Heart left ventricle (tissue), 16 donors: ENCODE data around the gene COPS9. TPM values are rescaled to one million over a fixed set of nuclear protein-coding genes. Genes with fewer than 3 reads are reported as not detected.
A peak's percentile ranks its signal among the peaks of the same experiment; 100 is the strongest.

ENCODE experiments used
- ATAC-seq, 4 donors: fragments of 200-7000 bp; cut with Tn5 transposase; one replicate each; pipeline ENCODE4 v1.9.1; 2020 to 2022; ENCODE audit warnings: moderate library complexity in 4 of 4, mild to moderate bottlenecking in 3 of 4, moderate number of reproducible peaks in 1 of 4
- DNase-seq, 5 donors: peaks; one replicate each; pipeline ENCODE4 v3.0.0-alpha.2; 2020
- H3K27ac ChIP-seq, 12 donors: fragments of 200-600 bp; sonication (generic) in 4 of 12; one replicate each; pipeline versions ENCODE4 v1.5.0 to v1.8.0; 2016 to 2022; ENCODE audit warnings: mild to moderate bottlenecking in 2 of 12
- H3K27me3 ChIP-seq, 9 donors: fragments of 200-600 bp; sonication (generic) in 2 of 9; one replicate each; pipeline versions ENCODE4 v1.5.1 to v1.8.0; 2016 to 2022; ENCODE audit warnings: mild to moderate bottlenecking in 3 of 9
- H3K36me3 ChIP-seq, 9 donors: fragments of 200-600 bp; sonication (generic) in 2 of 9; one replicate each; pipeline versions ENCODE4 v1.5.0 to v1.8.0; 2018 to 2022; ENCODE audit warnings: mild to moderate bottlenecking in 2 of 9
- H3K4me1 ChIP-seq, 12 donors: fragments of 200-600 bp; sonication (generic) in 4 of 12; one replicate each; pipeline versions ENCODE4 v1.5.0 to v1.8.0; 2016 to 2022; ENCODE audit warnings: mild to moderate bottlenecking in 3 of 12
- H3K4me3 ChIP-seq, 12 donors: fragments of 200-600 bp; sonication (generic) in 4 of 12; one replicate each; pipeline versions ENCODE4 v1.5.0 to v1.8.0; 2017 to 2022; ENCODE audit warnings: mild to moderate bottlenecking in 9 of 12, moderate library complexity in 4 of 12
- H3K9me3 ChIP-seq, 12 donors: fragments of 200-600 bp; sonication (generic) in 4 of 12; one replicate each; pipeline versions ENCODE4 v1.5.0 to v1.8.0; 2016 to 2022; ENCODE audit warnings: mild to moderate bottlenecking in 1 of 12
- POLR2A ChIP-seq, 2 donors: fragments of 450-650 bp; IDR thresholded peaks; one replicate each; pipeline ENCODE4 v1.6.1; 2017; ENCODE audit warnings: antibody characterized with exemption in 2 of 2, mild to moderate bottlenecking in 2 of 2, moderate library complexity in 2 of 2
- WGBS, 4 donors: extraction: QIAGEN DNeasy Blood & Tissue Kit in 2 of 4; methylation state at CpG; one replicate each; pipeline versions ENCODE4 v1.1.5 to v1.1.7; 2013 to 2018; 5-methylcytosine and 5-hydroxymethylcytosine counted together
- intact Hi-C, 10 donors: fragments of 100-400 bp; cut with DNase I; formaldehyde crosslinking; loops; one replicate each; pipeline versions ENCODE4 v1.11.1 to v1.14.2; 2022
- polyA plus RNA-seq, 2 donors: library from polyadenylated mRNA; stranded (reverse); fragments of 200-250 nt; gene quantifications; one replicate each; pipeline ENCODE4 v1.2.3, GENCODE V29; 2013
- total RNA-seq, 9 donors: library from RNA; depleted of rRNA in 2 of 9; stranded (reverse); fragments of >200 nt in 2 of 9; fragmentation: NEBNext Ultra II Directional in 3 of 9; extraction: Animal tissue kit (Norgen Biotek cat#: 25700) in 3 of 9; gene quantifications; one replicate each; pipeline versions ENCODE4 v1.1.0 to v1.2.4, GENCODE V29; 2016 to 2023
- TF ChIP-seq, protein P1 (sequence below), 12 donors: fragments of 200-600 bp; sonication (generic) in 4 of 12; IDR thresholded peaks; one replicate each; pipeline versions ENCODE4 v1.5.0 to v1.8.0; 2018 to 2022; ENCODE audit warnings: antibody characterized with exemption in 12 of 12, mild to moderate bottlenecking in 5 of 12
- donor health status: ischemic (EF 13 %, LVEDD 7.1; RV severe dilation, severe dysfunction).
- donor health status: healthy with polysubstance abuse.
- donor health status: DM: no; HTN: yes; CAD: no.
- donor health status: DM: no; HTN: no; CAD: no.
- donor health status: ischemic (EF 25% LVEDD 6.9; RV normal size, moderate dysfunction).
- donor health status: ischemic (EF 25% LVEDD 5.7; RV mildly dilated, moderate dysfunction).
- donor health status: healthy.
- donor health status: DM: yes; HTN: yes; CAD: no.
- donor health status: ischemic (EF 35%, LVEDD 5.7; RV mildly dilated, moderate dysfunction).
- donor health status: nonischemic (EF 11% LVEDD 7.7; RV severe dilation, severe dysfunction).
- donor health status: DM: yes; HTN: yes; CAD: no.
- donor health status: PGD.
- donor health status: ischemic (EF 29% LVEDD 5.4; RV normal size, mild dysfunction).
- donor health status: nonischemic (EF 23%, LVEDD 6.1; RV moderate dilation, normal function).

COPS9 gene
- total and polyA plus RNA-seq, 11 donors, result 130 to 664 (median 178) TPM

DNA sequence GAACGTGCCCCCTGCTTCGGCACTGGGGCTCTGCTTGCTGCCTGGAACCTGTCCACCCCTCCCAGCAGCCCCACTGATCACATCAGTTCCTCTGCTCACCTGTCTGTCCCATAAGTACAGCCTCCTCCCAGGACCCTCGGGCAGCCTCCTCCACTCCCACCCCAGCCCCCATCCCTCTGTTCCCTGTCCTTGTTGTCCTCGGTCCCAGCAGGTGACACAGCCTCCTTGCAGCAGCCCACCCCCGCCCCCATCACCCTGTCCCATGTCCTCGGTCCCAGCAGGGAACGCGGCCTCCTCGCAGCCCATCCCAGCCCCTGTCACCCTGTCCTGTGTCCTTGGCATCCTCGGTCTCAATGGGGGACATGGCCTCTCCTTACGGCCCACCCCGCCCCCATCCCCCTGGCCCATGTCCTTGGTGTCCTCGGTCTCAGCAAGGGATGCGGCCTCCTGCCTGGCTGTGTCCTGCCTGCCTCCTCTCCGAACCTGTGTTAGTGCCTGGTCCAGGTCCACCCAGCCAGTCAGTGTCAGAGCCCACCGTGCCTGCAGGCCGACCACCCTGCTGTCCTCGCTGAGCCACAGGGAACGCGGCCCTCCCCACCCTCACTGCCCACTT lies 8.7 kb upstream of the COPS9 start:
- intact Hi-C loops, result loop anchor here in 5 of 10 donors (5.0 to 10.0 kb wide), 3 partner anchors 210 to 1110 kb away; no protein-coding TSS in a partner anchor
- no peak for ATAC-seq
- H3K4me3 ChIP-seq, result no peak overlapping the region
- TF ChIP-seq POLR2A (IDR thresholded peaks at IDR 0.05), result no peak
- TF ChIP-seq, protein P1, sequence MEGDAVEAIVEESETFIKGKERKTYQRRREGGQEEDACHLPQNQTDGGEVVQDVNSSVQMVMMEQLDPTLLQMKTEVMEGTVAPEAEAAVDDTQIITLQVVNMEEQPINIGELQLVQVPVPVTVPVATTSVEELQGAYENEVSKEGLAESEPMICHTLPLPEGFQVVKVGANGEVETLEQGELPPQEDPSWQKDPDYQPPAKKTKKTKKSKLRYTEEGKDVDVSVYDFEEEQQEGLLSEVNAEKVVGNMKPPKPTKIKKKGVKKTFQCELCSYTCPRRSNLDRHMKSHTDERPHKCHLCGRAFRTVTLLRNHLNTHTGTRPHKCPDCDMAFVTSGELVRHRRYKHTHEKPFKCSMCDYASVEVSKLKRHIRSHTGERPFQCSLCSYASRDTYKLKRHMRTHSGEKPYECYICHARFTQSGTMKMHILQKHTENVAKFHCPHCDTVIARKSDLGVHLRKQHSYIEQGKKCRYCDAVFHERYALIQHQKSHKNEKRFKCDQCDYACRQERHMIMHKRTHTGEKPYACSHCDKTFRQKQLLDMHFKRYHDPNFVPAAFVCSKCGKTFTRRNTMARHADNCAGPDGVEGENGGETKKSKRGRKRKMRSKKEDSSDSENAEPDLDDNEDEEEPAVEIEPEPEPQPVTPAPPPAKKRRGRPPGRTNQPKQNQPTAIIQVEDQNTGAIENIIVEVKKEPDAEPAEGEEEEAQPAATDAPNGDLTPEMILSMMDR (IDR thresholded peaks at IDR 0.05), result no peak
- H3K27ac ChIP-seq, result no peak overlapping the region
- DNase-seq, result peak in 2 of 5 donors; percentile 7 to 47
- peaks cover 0 to 6% (median 0%) of the 10 kb centered on the region in 12 donors for H3K4me1 ChIP-seq
- 75 to 79% (median 78%) methylated on average over 12 to 20 of the region's 20 CpGs for WGBS, 4 donors
- no peaks in the 10 kb centered on the region for H3K36me3 ChIP-seq
- H3K27me3 ChIP-seq, result peaks cover 0 to 27% (median 5%) of the 10 kb centered on the region in 9 donors
- no peaks in the 10 kb centered on the region for H3K9me3 ChIP-seq

DNA sequence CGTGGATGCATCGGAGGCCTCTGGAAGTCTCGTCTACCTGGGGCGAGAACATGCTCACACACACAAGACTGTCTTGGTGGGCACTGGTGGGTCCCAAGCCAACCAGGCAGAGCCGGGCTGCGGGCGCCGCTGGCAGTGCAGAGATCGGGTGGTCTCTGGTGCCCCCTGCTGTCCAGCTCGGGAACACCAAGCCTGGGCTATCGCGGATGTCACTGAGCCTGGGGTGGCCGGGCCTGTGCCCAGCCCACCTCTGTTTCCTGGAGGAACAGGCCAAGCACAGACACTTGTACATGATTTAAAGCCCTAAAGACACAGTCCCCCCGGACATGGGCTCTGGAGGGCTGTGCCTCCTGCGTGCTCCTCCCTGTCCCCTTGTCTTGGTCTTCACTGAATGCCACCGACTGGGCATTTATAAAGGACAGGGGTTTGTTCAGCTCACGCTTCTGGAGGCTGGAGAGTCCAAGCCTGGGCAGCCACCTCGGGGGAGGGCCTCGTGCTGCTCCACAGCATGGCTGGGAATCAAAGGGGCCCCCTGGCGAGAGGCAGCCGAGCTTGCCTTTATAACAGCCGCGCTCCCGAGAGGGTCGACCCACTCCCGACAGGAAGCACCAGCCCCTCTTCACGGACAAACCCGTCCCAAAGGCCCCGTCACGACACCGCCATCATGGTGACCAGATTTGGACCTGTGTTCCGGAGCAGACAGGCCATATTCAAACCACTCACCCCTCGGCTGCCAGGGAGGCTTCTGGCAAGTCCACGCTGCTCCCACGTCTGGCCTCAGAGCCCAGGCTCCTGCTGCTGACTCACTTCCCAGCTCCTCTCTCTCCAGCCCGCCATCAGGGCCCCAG lies 7.9 kb upstream of the COPS9 start:
- H3K4me3 ChIP-seq, result no peak overlapping the region
- H3K27ac ChIP-seq, result no peak overlapping the region
- 24 to 50% (median 38%) methylated on average over 23 to 36 of the region's 36 CpGs for WGBS, 4 donors
- H3K27me3 ChIP-seq, result peaks cover 0 to 20% (median 5%) of the 10 kb centered on the region in 9 donors
- peak; percentile 28 to 81 (median 80) for ATAC-seq
- H3K4me1 ChIP-seq, result peaks cover 0 to 6% (median 0%) of the 10 kb centered on the region in 12 donors
- H3K36me3 ChIP-seq, result no peaks in the 10 kb centered on the region
- intact Hi-C loops, result loop anchor here (1.0 to 10.0 kb wide), 6 partner anchors 83 to 1109 kb away; no protein-coding TSS in a partner anchor
- no peaks in the 10 kb centered on the region for H3K9me3 ChIP-seq
- peak; percentile 50 to 83 (median 64) for DNase-seq
- TF ChIP-seq POLR2A (IDR thresholded peaks at IDR 0.05), result no peak
- TF ChIP-seq, protein P1 (IDR thresholded peaks at IDR 0.05), result peak; percentile 4 to 96 (median 93)

DNA sequence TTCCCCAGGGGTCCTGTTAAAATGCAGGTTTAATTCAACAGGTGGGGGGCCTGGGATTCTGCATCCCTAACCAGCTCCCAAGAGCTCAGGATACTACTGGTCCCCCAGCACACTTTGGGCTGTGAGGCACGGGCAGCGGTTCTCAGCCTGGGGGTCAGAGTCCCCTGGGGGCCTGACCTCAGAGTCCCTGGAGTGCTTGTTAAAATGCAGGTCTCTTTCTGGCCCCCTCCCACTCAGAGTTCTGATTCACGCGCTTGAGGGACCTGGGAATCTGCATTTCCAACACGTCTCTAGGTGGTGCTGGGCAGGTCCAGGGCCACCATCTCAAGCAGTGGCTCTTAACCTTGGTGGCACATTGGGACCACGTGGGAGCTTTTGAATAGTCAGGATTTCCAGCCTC lies 7.2 kb upstream of the COPS9 start:
- Histone ChIP-seq H3K4me3 (no peak overlapping the region), H3K27me3 (peaks cover 0 to 18% (median 5%) of the 10 kb centered on the region in 9 donors), H3K27ac (no peak overlapping the region), H3K9me3 (no peaks in the 10 kb centered on the region), H3K4me1 (peaks cover 0 to 6% (median 0%) of the 10 kb centered on the region in 12 donors), H3K36me3 (no peaks in the 10 kb centered on the region)
- intact Hi-C loops, result loop anchor here (1.0 to 10.0 kb wide), 6 partner anchors 82 to 1108 kb away; no protein-coding TSS in a partner anchor
- DNase-seq (peak in 1 of 5 donors; percentile 24), ATAC-seq (peak in 1 of 4 donors; percentile 6)
- 56 to 71% (median 68%) methylated on average over 4 to 6 of the region's 6 CpGs for WGBS, 4 donors
- TF ChIP-seq, protein P1 (IDR thresholded peaks at IDR 0.05), result no peak
- no peak for TF ChIP-seq POLR2A (IDR thresholded peaks at IDR 0.05)

DNA sequence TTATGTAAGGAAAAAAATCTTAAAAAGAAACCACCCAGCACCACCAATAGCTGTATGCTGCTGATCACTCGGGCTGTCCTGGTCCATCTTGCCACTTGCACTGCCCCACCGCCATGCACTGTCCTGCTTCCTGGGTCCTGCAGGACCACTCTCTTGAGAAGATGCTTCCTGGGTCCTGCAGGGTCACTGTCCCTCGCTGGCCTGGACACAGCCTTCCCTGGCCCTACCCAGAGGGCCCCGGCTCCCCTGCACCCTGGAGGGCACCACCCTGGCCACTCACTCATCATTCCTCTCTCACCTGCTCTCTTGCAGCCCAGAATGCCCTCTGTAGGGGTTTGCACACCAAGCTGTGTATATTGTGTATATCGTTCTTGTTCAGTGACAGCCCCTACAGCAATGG lies 6.8 kb upstream of the COPS9 start:
- 82 to 89% (median 87%) methylated on average over 5 of the region's 5 CpGs for WGBS, 4 donors

More for the DNA sequence above, 6.8 kb upstream of the COPS9 start:
- Histone ChIP-seq H3K36me3 (no peaks in the 10 kb centered on the region), H3K9me3 (no peaks in the 10 kb centered on the region), H3K4me1 (peaks cover 0 to 6% (median 0%) of the 10 kb centered on the region in 12 donors), H3K4me3 (no peak overlapping the region), H3K27me3 (peaks cover 0 to 18% (median 5%) of the 10 kb centered on the region in 9 donors), H3K27ac (no peak overlapping the region)
- DNase-seq, result peak in 1 of 5 donors; percentile 42
- ATAC-seq, result no peak
- TF ChIP-seq POLR2A (IDR thresholded peaks at IDR 0.05), result no peak
- TF ChIP-seq, protein P1 (IDR thresholded peaks at IDR 0.05), result no peak
- intact Hi-C loops, result loop anchor here (1.0 to 10.0 kb wide), 6 partner anchors 82 to 1108 kb away; no protein-coding TSS in a partner anchor
